ENCODE measurements around the gene MON1B.
A peak's percentile ranks its signal among the peaks of the same experiment; 100 is the strongest.

Gene MON1B

GRCh38 chr16:77213542-77214106 is 22.6 kb downstream of the MON1B start:
- Mint-ChIP-seq H3K4me3 (peak overlapping the region; percentile 86), H3K27ac (peak overlapping the region; percentile 21), H3K27me3 (ENCODE audit: low read depth, poor library complexity) (no peaks in the 10 kb centered on the region), H3K36me3 (ENCODE audit: low read depth) (peaks cover 22% of the 10 kb centered on the region), H3K9me3 (no peaks in the 10 kb centered on the region), H3K4me1 (peaks cover 14% of the 10 kb centered on the region)
- DNase-seq = no peak
- no peak for TF ChIP-seq CTCF (IDR thresholded peaks at IDR 0.05)

GRCh38 chr16:77214411-77215138 is 23.6 kb downstream of the MON1B start:
- Mint-ChIP-seq H3K9me3 (no peaks in the 10 kb centered on the region), H3K27me3 (ENCODE audit: low read depth, poor library complexity) (no peaks in the 10 kb centered on the region)

GRCh38 chr16:77219437-77219836 is 28.4 kb downstream of the MON1B start:
- H3K27ac Mint-ChIP-seq = peak overlapping the region; percentile 17
- peaks cover 29% of the 10 kb centered on the region for H3K36me3 Mint-ChIP-seq (ENCODE audit: low read depth)
- H3K27me3 Mint-ChIP-seq (ENCODE audit: low read depth, poor library complexity) = peaks cover 4% of the 10 kb centered on the region

More at GRCh38 chr16:77214411-77215138, 23.6 kb downstream of the MON1B start:
- H3K36me3 Mint-ChIP-seq (ENCODE audit: low read depth) = peaks cover 27% of the 10 kb centered on the region
- peaks cover 14% of the 10 kb centered on the region for H3K4me1 Mint-ChIP-seq
- H3K4me3 Mint-ChIP-seq = no peak overlapping the region
- no peak for TF ChIP-seq CTCF (IDR thresholded peaks at IDR 0.05)
- no peak overlapping the region for H3K27ac Mint-ChIP-seq
- DNase-seq = no peak

GRCh38 chr16:77220427-77220826 is 29.4 kb downstream of the MON1B start:
- TF ChIP-seq CTCF (IDR thresholded peaks at IDR 0.05) = no peak
- peaks cover 33% of the 10 kb centered on the region for H3K36me3 Mint-ChIP-seq (ENCODE audit: low read depth)
- no peak overlapping the region for H3K4me3 Mint-ChIP-seq
- peaks cover 3% of the 10 kb centered on the region for H3K9me3 Mint-ChIP-seq
- peaks cover 4% of the 10 kb centered on the region for H3K27me3 Mint-ChIP-seq (ENCODE audit: low read depth, poor library complexity)
- peaks cover 5% of the 10 kb centered on the region for H3K4me1 Mint-ChIP-seq
- H3K27ac Mint-ChIP-seq = no peak overlapping the region
- DNase-seq = no peak

More at GRCh38 chr16:77219437-77219836, 28.4 kb downstream of the MON1B start:
- no peak for DNase-seq
- H3K4me1 Mint-ChIP-seq = peaks cover 5% of the 10 kb centered on the region
- TF ChIP-seq CTCF (IDR thresholded peaks at IDR 0.05) = no peak
- H3K9me3 Mint-ChIP-seq = no peaks in the 10 kb centered on the region
- H3K4me3 Mint-ChIP-seq = no peak overlapping the region

- Mint-ChIP-seq H3K9me3 (peaks cover 7% of the 10 kb centered on the region), H3K36me3 (ENCODE audit: low read depth) (peaks cover 31% of the 10 kb centered on the region), H3K27me3 (ENCODE audit: low read depth, poor library complexity) (peaks cover 4% of the 10 kb centered on the region), H3K4me1 (peaks cover 5% of the 10 kb centered on the region), H3K4me3 (no peak overlapping the region), H3K27ac (peak overlapping the region; percentile 81)
- TF ChIP-seq CTCF (IDR thresholded peaks at IDR 0.05) = no peak
- DNase-seq = no peak
Measured at GRCh38 chr16:77221482-77221881, 30.5 kb downstream of the MON1B start.

- DNase-seq = no peak
Measured at GRCh38 chr16:77223184-77223583, 32.2 kb downstream of the MON1B start.

More at GRCh38 chr16:77223184-77223583, 32.2 kb downstream of the MON1B start:
- H3K9me3 Mint-ChIP-seq = peaks cover 7% of the 10 kb centered on the region
- H3K4me1 Mint-ChIP-seq = peaks cover 5% of the 10 kb centered on the region
- no peak overlapping the region for H3K4me3 Mint-ChIP-seq
- peaks cover 26% of the 10 kb centered on the region for H3K36me3 Mint-ChIP-seq (ENCODE audit: low read depth)
- H3K27me3 Mint-ChIP-seq (ENCODE audit: low read depth, poor library complexity) = peaks cover 7% of the 10 kb centered on the region
- TF ChIP-seq CTCF (IDR thresholded peaks at IDR 0.05) = peak; percentile 33
- no peak overlapping the region for H3K27ac Mint-ChIP-seq
